HG02588 (cell line): Measurements from ENCODE around the gene KRCC1.
A peak's percentile ranks its signal among the peaks of the same experiment; 100 is the strongest.
"Not testable (repeated sequence)": the region's sequence is repeated elsewhere in the genome, so short reads cannot be mapped to it uniquely, and the experiment has no call there.

Source experiments
- ATAC-seq: cut with Tn5 transposase; IDR thresholded peaks from one replicate; pipeline ENCODE4 v1.9.1; 2021; ENCODE audit warnings: mild to moderate bottlenecking, moderate library complexity; ENCODE audit not compliant: unreplicated experiment

The KRCC1 gene

GRCh38 chr2:88045561-88045960 lies 10.0 kb downstream of the KRCC1 start:
- not testable (repeated sequence) for ATAC-seq

GRCh38 chr2:88042476-88042875 lies 13.1 kb downstream of the KRCC1 start:
- ATAC-seq: no peak

- no peak for ATAC-seq
Observed at GRCh38 chr2:88038263-88039105, 17.1 kb downstream of the KRCC1 start.

- no peak for ATAC-seq
Observed at GRCh38 chr2:88036606-88037005, 19.0 kb downstream of the KRCC1 start.

- no peak for ATAC-seq
Observed at GRCh38 chr2:88036182-88036581, 19.4 kb downstream of the KRCC1 start.

- ATAC-seq: no peak
Observed at GRCh38 chr2:88032070-88032702, 23.4 kb downstream of the KRCC1 start.

GRCh38 chr2:88028931-88029330 lies 26.7 kb downstream of the KRCC1 start:
- no peak for ATAC-seq

GRCh38 chr2:88027697-88028389 lies 27.7 kb downstream of the KRCC1 start:
- ATAC-seq: no peak

- no peak for ATAC-seq
Observed at GRCh38 chr2:88024509-88024908, 31.1 kb downstream of the KRCC1 start.

- no peak for ATAC-seq
Observed at GRCh38 chr2:88022669-88022921, 33.0 kb downstream of the KRCC1 start.

GRCh38 chr2:88019985-88020384 lies 35.6 kb downstream of the KRCC1 start:
- no peak for ATAC-seq

GRCh38 chr2:88018909-88019308 lies 36.7 kb downstream of the KRCC1 start:
- ATAC-seq: no peak

GRCh38 chr2:88018077-88018805 lies 37.3 kb downstream of the KRCC1 start:
- not testable (repeated sequence) for ATAC-seq

- not testable (repeated sequence) for ATAC-seq
Observed at GRCh38 chr2:88017780-88018038, 37.9 kb downstream of the KRCC1 start.

GRCh38 chr2:88016960-88017779 lies 38.4 kb downstream of the KRCC1 start:
- ATAC-seq: peak; percentile 63

GRCh38 chr2:88016086-88016959 lies 39.3 kb downstream of the KRCC1 start, which contains the start of gene RNU2-63P:
Gene RNU2-63P (minus strand): TSS chr2:88016547.
- peak; percentile 74 for ATAC-seq

- ATAC-seq: no peak
Observed at GRCh38 chr2:88011011-88011410, 44.6 kb downstream of the KRCC1 start.

- ATAC-seq: no peak
Observed at GRCh38 chr2:88010136-88010535, 45.4 kb downstream of the KRCC1 start.

GRCh38 chr2:88006912-88007439 lies 48.6 kb downstream of the KRCC1 start:
- no peak for ATAC-seq
